Brain microvascular endothelial cell (primary cell): ENCODE data around the gene KIRREL1.

Experiments used
- DNase-seq: peaks from one replicate; pipeline ENCODE4 v3.0.0-alpha.2; 2020
- H3K27ac ChIP-seq: fragments of 250-450 bp; sonication (Bioruptor Pico); 2 replicates; pipeline ENCODE4 v1.5.1; 2020; ENCODE audit warnings: mild to moderate bottlenecking, moderate library complexity
- H3K27me3 ChIP-seq: fragments of 250-450 bp; sonication (Bioruptor Pico); replicated peaks from 2 replicates; pipeline ENCODE4 v1.5.1; 2020; ENCODE audit warnings: mild to moderate bottlenecking
- H3K36me3 ChIP-seq: fragments of 250-450 bp; sonication (Bioruptor Pico); replicated peaks from 2 replicates; pipeline ENCODE4 v1.5.1; 2020; ENCODE audit warnings: mild to moderate bottlenecking
- H3K4me3 ChIP-seq: 2 replicates; pipeline ENCODE4 v1.5.1; 2011; ENCODE audit warnings: low read depth, mild to moderate bottlenecking, control low read depth, low read length, moderate library complexity
- in situ Hi-C: cut with HindIII; loops from 2 replicates; pipeline ENCODE4 v1.10.0; 2017; ENCODE audit warnings: low sequenced_read_pairs, low pct_ligation_motif_present
- TF ChIP-seq, protein P1 (sequence below): IDR thresholded peaks from 2 replicates; pipeline ENCODE4 v1.5.1; 2011; ENCODE audit warnings: low read depth, mild to moderate bottlenecking, moderate library complexity, low read length, control low read depth, inconsistent platforms; ENCODE audit errors: missing control alignments

The KIRREL1 gene

GRCh38 chr1:158000507-158000906, 7.1 kb downstream of the KIRREL1 start:
- in situ Hi-C loops: no loop called here
- H3K4me3 ChIP-seq: no peak overlapping the region
- TF ChIP-seq, protein P1, sequence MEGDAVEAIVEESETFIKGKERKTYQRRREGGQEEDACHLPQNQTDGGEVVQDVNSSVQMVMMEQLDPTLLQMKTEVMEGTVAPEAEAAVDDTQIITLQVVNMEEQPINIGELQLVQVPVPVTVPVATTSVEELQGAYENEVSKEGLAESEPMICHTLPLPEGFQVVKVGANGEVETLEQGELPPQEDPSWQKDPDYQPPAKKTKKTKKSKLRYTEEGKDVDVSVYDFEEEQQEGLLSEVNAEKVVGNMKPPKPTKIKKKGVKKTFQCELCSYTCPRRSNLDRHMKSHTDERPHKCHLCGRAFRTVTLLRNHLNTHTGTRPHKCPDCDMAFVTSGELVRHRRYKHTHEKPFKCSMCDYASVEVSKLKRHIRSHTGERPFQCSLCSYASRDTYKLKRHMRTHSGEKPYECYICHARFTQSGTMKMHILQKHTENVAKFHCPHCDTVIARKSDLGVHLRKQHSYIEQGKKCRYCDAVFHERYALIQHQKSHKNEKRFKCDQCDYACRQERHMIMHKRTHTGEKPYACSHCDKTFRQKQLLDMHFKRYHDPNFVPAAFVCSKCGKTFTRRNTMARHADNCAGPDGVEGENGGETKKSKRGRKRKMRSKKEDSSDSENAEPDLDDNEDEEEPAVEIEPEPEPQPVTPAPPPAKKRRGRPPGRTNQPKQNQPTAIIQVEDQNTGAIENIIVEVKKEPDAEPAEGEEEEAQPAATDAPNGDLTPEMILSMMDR: no peak
- no peaks in the 10 kb centered on the region for H3K36me3 ChIP-seq
- no peaks in the 10 kb centered on the region for H3K27me3 ChIP-seq
- no peak for DNase-seq
- H3K27ac ChIP-seq: no peak overlapping the region

GRCh38 chr1:158002022-158002630, 8.7 kb downstream of the KIRREL1 start:
- Histone ChIP-seq H3K4me3 (no peak overlapping the region), H3K27me3 (no peaks in the 10 kb centered on the region), H3K27ac (peak overlapping the region; percentile 54), H3K36me3 (no peaks in the 10 kb centered on the region)
- TF ChIP-seq, protein P1: peak; percentile 22
- no peak for DNase-seq
- in situ Hi-C loops: no loop called here

DNA sequence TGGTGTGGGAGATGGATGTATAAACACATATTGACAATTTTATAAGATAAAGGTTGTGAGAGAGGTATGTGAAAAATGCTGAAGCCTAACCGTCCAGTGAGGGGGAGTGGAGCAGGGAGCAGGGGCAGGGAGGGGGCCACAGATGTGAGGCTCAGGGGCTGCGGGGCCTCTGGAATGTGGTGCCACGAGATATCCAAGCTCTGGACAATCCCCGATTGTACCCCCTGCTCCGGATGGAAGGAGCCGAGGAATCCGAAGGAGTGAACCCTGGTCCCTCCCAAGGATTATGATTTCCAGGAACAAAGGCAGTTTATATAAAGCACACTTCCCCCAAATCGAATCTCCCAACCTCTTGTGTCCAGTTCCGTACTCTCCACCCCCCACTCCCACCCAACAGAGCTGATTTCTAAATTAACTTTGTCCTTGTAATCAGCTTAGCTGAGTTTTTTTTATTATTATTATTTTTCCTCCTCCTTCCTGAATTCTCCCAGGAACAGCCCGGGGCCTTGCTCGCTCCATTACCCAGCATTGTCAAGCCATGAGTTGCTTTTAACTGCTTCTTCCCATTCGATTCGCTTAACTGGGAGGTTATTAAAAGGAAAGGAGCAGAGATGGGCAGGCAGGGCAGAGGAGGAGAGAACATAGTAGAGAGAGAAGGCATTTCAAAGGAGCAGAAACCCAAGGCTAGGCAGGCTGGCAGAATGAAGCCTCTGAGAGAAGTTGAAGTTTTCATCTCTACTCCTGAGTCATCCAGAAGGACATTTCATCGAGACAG, 9.4 kb downstream of the KIRREL1 start:
- no peak overlapping the region for H3K4me3 ChIP-seq
- in situ Hi-C loops: no loop called here
- no peak for DNase-seq
- TF ChIP-seq, protein P1: no peak
- peak overlapping the region; percentile 54 for H3K27ac ChIP-seq
- no peaks in the 10 kb centered on the region for H3K36me3 ChIP-seq
- H3K27me3 ChIP-seq: no peaks in the 10 kb centered on the region

DNA sequence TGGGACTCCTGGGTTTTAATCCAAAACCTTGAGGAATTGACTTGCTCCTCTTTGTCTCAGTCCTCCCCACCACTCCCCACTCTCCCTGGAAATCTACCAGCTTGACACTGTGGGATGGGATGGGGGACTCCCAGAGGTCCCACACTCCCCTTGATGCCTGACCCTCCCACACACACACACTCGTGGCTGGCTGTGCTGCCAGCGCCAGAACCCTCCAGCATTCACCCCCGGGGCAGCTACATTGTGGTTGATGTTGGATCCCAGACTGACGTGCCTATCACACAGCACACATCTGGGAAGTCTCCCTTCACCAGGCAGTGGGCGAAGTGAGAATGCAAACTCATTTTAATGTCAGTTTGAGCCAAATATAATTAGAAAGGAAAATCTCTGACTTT, 10.0 kb downstream of the KIRREL1 start:
- in situ Hi-C loops: no loop called here
- Histone ChIP-seq H3K27ac (peak overlapping the region; percentile 54), H3K27me3 (no peaks in the 10 kb centered on the region), H3K4me3 (no peak overlapping the region), H3K36me3 (no peaks in the 10 kb centered on the region)
- TF ChIP-seq, protein P1: no peak
- no peak for DNase-seq

DNA sequence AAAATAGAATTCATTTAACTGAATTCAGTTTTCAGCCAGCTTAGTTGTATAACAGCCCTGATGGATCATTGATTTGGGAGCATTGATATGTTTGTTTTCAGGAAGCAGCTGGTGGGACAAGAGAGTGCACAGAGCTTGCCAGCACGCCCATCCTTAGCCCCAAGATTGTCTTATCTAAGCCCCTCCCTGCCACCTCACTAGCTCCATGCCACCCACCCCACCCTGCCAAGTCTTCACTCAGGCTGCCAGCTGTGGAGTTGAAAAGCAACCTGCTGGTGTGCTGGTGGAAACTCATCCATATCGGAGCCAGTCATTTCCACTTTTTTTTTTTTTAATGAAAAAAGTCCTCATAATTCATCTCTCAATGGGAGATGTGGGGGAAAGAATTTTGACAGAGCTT, 11.8 kb downstream of the KIRREL1 start:
- no peak overlapping the region for H3K4me3 ChIP-seq
- no peak overlapping the region for H3K27ac ChIP-seq
- no peaks in the 10 kb centered on the region for H3K27me3 ChIP-seq
- TF ChIP-seq, protein P1: no peak
- no peaks in the 10 kb centered on the region for H3K36me3 ChIP-seq
- in situ Hi-C loops: no loop called here
- DNase-seq: no peak
